NCI-H2171 treated with DMSO at 0.1 percent for 48 hours (cell line): Measurements from ENCODE around the gene ECI1.

ENCODE experiments used
- DNase-seq: peaks from one replicate; lab custom pipeline; 2025; lab: John Stamatoyannopoulos, UW

Gene ECI1

GRCh38 chr16:2195322-2196161, 55.8 kb downstream of the ECI1 start:
- DNase-seq = peak; percentile 28

DNA sequence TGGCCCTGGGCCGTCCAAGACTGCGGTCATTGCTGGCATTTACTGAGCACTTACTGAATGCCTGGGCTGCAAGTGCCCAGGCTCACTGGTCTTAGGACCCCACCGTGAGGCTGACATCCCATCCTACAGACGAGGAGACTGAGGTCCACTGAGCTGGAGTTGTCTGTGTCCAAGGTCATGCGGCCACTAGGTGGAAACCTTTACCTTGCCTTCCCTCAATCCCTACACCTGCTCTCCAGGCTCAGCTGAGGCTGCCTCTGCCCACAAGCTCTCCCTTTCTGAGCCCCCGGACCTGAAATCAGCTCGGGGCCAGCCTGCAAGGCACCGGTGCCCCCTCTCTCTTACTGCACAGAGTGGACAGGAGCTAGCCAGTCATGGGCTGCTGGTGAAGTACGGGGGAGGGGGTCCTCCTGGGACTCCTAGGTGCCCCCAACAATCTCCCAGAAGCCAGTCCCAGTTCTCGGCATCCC, 56.5 kb downstream of the ECI1 start:
- DNase-seq = peak; percentile 74

DNA sequence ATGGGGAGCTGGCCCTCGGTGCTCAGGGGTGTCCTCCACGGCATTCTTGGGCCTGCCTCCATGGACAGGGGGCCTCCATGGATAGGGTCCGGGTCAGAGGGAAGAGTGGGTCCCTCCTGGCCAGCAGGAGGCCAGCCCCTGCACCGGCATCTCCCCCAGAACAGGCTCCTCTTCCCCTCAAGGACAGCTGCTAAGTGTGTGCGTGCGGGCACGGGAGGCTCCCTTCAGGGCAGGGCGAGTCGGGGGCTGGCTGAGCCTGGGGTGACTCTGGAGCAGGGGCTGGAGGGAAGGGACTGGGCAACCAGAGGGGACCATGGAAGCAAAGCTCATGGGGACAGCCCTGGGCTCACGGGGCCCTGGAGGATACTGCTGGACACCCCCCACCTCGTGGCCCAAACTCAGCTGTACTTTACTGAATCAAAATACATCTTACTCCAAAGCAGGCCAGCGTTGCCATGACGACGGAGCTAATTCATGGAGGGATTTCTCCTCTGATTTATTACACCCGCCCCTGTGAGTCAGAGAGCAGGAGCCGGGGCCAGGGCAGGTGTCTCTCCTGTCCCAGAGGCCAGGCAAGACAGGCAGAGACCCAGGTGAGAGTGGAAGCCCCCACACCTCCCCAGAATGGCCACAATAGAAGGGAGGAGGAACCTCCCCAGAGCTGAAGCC, 57.1 kb downstream of the ECI1 start:
- DNase-seq = no peak

GRCh38 chr16:2191446-2191706, 60.0 kb downstream of the ECI1 start:
- DNase-seq = no peak

GRCh38 chr16:2190659-2191445, 60.5 kb downstream of the ECI1 start:
- DNase-seq = peak; percentile 78

GRCh38 chr16:2190002-2190658, 61.3 kb downstream of the ECI1 start:
- DNase-seq = peak; percentile 28
